GM12878 (cell line): ENCODE data around the gene TYW1B.
"Not testable (repeated sequence)": the region's sequence is repeated elsewhere in the genome, so short reads cannot be mapped to it uniquely, and the experiment has no call there.

ENCODE experiments used
- CHD2 ChIP-seq: IDR thresholded peaks from 2 replicates; pipeline ENCODE4 v1.6.1; 2011; ENCODE audit warnings: low read depth, low read length, improper control_type of control experiment, borderline replicate concordance
- EZH2 ChIP-seq: IDR thresholded peaks from 2 replicates; pipeline ENCODE4 v1.6.1; 2012; ENCODE audit warnings: low read depth, mild to moderate bottlenecking, control low read depth, inconsistent platforms, low read length, borderline replicate concordance; ENCODE audit not compliant: control insufficient read depth
- ZNF687 ChIP-seq: fragments of 450-650 bp; IDR thresholded peaks from 2 replicates; pipeline ENCODE4 v1.6.1; 2017; ENCODE audit warnings: mild to moderate bottlenecking, moderate library complexity

GRCh38 chr7:72668435-72668834 is 159.6 kb downstream of the TYW1B start:
- not testable (repeated sequence) for TF ChIP-seq CHD2, EZH2, ZNF687
